CD14-positive monocyte (primary cell): ENCODE data around the gene PIAS1. TPM values are rescaled to one million over a fixed set of nuclear protein-coding genes. Genes with fewer than 3 reads are reported as not detected.

Experiments
- DNase-seq, 3 donors: peaks; one replicate each; pipeline ENCODE4 v3.0.0-alpha.2; 2011 to 2022
- H2AFZ ChIP-seq: 2 replicates; pipeline ENCODE4 v1.6.0; 2012; ENCODE audit warnings: mild to moderate bottlenecking, low read depth, low read length, inconsistent platforms; ENCODE audit not compliant: insufficient read depth, poor library complexity, severe bottlenecking
- H3K27ac ChIP-seq, 2 donors: 1 replicate in 1 of 2; 2 replicates in 1 of 2; pipeline ENCODE4 v1.5.1; 2012 to 2013; ENCODE audit warnings: low read length in 2 of 2, control low read depth in 1 of 2, inconsistent platforms in 1 of 2, low read depth in 1 of 2, mild to moderate bottlenecking in 1 of 2
- H3K27me3 ChIP-seq, 2 donors: one replicate each; pipeline versions ENCODE4 v1.6.0 to v1.6.1; 2011 to 2013; ENCODE audit warnings: low read length in 2 of 2; ENCODE audit not compliant: control insufficient read depth in 2 of 2, insufficient read depth in 2 of 2
- H3K36me3 ChIP-seq, 2 donors: replicated peaks in 1 of 2; 1 replicate in 1 of 2; 2 replicates in 1 of 2; pipeline versions ENCODE4 v1.5.1 to v1.6.1; 2012 to 2013; ENCODE audit warnings: low read length in 2 of 2, control low read depth in 1 of 2, inconsistent platforms in 1 of 2, mild to moderate bottlenecking in 1 of 2; ENCODE audit not compliant: insufficient read depth in 2 of 2, control insufficient read depth in 1 of 2
- H3K4me1 ChIP-seq, 2 donors: 1 replicate in 1 of 2; 2 replicates in 1 of 2; pipeline versions ENCODE4 v1.5.1 to v1.6.1; 2012 to 2013; ENCODE audit warnings: low read length in 2 of 2, control low read depth in 1 of 2, inconsistent platforms in 1 of 2, mild to moderate bottlenecking in 1 of 2, moderate library complexity in 1 of 2; ENCODE audit not compliant: insufficient read depth in 2 of 2, control insufficient read depth in 1 of 2
- H3K4me2 ChIP-seq: replicated peaks from 2 replicates; pipeline ENCODE3; 2012; ENCODE audit warnings: low read length, moderate library complexity, mild to moderate bottlenecking; ENCODE audit not compliant: poor library complexity, severe bottlenecking; ENCODE audit errors: extremely low read depth
- H3K4me3 ChIP-seq, 3 experiments: fragments of 200-600 bp in 1 of 3; sonication (generic) in 1 of 3; replicated peaks in 1 of 3; 1 replicate in 2 of 3; 2 replicates in 1 of 3; pipeline ENCODE4 v1.5.1; 2011 to 2013; ENCODE audit warnings: low read length in 3 of 3, mild to moderate bottlenecking in 3 of 3, control low read depth in 2 of 3, low read depth in 2 of 3, inconsistent platforms in 1 of 3, moderate library complexity in 1 of 3
- H3K79me2 ChIP-seq: 2 replicates; pipeline ENCODE4 v1.6.0; 2012; ENCODE audit warnings: mild to moderate bottlenecking, control low read depth, inconsistent platforms, low read length, moderate library complexity; ENCODE audit not compliant: insufficient read depth
- H3K9ac ChIP-seq: 2 replicates; pipeline ENCODE4 v1.6.0; 2017; ENCODE audit warnings: low read length, mild to moderate bottlenecking; ENCODE audit not compliant: insufficient read depth, poor library complexity, severe bottlenecking
- H3K9me3 ChIP-seq, 2 donors: replicated peaks in 1 of 2; 1 replicate in 1 of 2; 2 replicates in 1 of 2; pipeline versions ENCODE4 v1.5.1 to v1.6.1; 2012 to 2013; ENCODE audit warnings: low read length in 2 of 2, control low read depth in 1 of 2; ENCODE audit not compliant: control insufficient read depth in 1 of 2, insufficient read depth in 1 of 2
- H4K20me1 ChIP-seq: 2 replicates; pipeline ENCODE4 v1.6.0; 2012; ENCODE audit warnings: mild to moderate bottlenecking, low read length, control low read depth, moderate library complexity; ENCODE audit not compliant: insufficient read depth
- H3K27ac Mint-ChIP-seq, 7 donors: one replicate each; pipeline ENCODE4 v1.8.0; 2020; ENCODE audit warnings: mild to moderate bottlenecking in 7 of 7, mixed read lengths in 7 of 7, moderate library complexity in 6 of 7, inconsistent platforms in 2 of 7
- H3K27me3 Mint-ChIP-seq, 3 donors: one replicate each; pipeline ENCODE4 v1.8.0; 2021 to 2022; ENCODE audit warnings: low read depth in 3 of 3, mild to moderate bottlenecking in 3 of 3, mixed read lengths in 3 of 3, moderate library complexity in 3 of 3, inconsistent platforms in 1 of 3
- H3K36me3 Mint-ChIP-seq, 2 donors: one replicate each; pipeline ENCODE4 v1.8.0; 2020; ENCODE audit warnings: mixed read lengths in 2 of 2, inconsistent platforms in 1 of 2, mild to moderate bottlenecking in 1 of 2
- H3K4me1 Mint-ChIP-seq: one replicate; pipeline ENCODE4 v1.8.0; 2020; ENCODE audit warnings: mild to moderate bottlenecking, mixed read lengths
- H3K4me3 Mint-ChIP-seq, 2 donors: one replicate each; pipeline ENCODE4 v1.8.0; 2020; ENCODE audit warnings: mild to moderate bottlenecking in 2 of 2, mixed read lengths in 2 of 2, moderate library complexity in 1 of 2
- H3K9me3 Mint-ChIP-seq, 7 donors: one replicate each; pipeline ENCODE4 v1.8.0; 2020 to 2022; ENCODE audit warnings: mixed read lengths in 7 of 7, mild to moderate bottlenecking in 6 of 7, moderate library complexity in 6 of 7, inconsistent platforms in 2 of 7
- WGBS: methylation state at CpG from one replicate; pipeline ENCODE4 v1.1.5; 2013; ENCODE audit warnings: missing lambda C conversion rate; ENCODE audit not compliant: insufficient coverage; 5-methylcytosine and 5-hydroxymethylcytosine counted together
- intact Hi-C, 2 donors: fragments of 100-400 bp; cut with micrococcal nuclease; formaldehyde crosslinking; loops; one replicate each; pipeline versions ENCODE4 v1.15.0 to v1.15.1; 2023
- polyA plus RNA-seq, 3 donors: library from polyadenylated mRNA; depleted of rRNA in 1 of 3; unstranded in 2 of 3; stranded (reverse) in 1 of 3; fragments of 300-500 nt in 2 of 3; fragments of >200 nt in 1 of 3; fragmentation: Illumina TruSeq in 2 of 3; gene quantifications; 1 replicate in 2 of 3; 2 replicates in 1 of 3; pipeline ENCODE4 v1.2.3, GENCODE V29; 2012 to 2021
- TF ChIP-seq, protein P1 (sequence below): fragments of 200-600 bp; IDR thresholded peaks from one replicate; pipeline ENCODE4 v1.8.0; 2022; ENCODE audit warnings: antibody characterized with exemption, mild to moderate bottlenecking

PIAS1 gene
- polyA plus RNA-seq, 3 donors: 47.3 to 109 (median 89.8) TPM

DNA sequence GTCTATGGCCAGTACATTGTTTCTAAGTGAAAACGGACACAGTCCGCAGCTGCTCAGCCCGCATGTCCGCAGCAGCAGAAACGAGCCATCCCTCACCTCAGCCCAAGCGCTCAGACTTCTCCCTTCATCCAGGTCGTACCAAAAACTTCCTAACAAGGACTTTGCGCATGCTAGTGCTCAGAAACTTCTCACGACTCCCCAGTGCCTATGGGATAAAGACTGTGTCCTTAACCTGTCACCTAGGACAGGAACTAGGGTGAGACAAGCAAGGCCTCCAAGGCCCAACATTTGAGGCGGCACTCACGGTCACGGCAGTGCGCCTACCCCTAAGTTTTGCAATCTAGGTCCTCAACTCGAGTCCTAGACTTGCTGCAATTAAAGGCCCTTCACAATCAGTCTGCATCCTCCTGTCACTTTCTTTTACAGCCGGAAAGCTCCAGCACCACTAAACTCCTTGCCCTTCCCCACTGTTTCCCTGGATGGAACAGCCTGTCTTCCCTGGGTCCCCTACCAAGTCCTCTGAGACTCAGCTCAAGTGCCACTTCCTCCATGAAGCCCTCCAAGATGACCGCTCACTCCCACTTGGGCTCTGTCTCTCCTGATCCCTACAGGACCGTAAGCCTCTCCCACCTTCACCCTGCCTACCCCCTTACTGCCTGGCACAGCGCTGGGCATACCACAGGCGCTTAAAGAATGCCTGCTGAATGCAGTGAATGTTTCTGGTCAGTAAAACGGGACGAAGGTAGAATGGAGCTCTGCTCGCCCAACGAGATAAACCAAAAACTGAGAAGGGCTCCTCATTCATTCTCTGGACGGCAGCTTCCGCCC is 174.2 kb downstream of the PIAS1 start:
- no peaks in the 10 kb centered on the region for H3K9me3 Mint-ChIP-seq
- H2AFZ ChIP-seq: peak overlapping the region; percentile 91
- peak overlapping the region; percentile 58 to 93 (median 78) for H3K4me3 ChIP-seq
- H3K4me1 Mint-ChIP-seq: peaks cover 47% of the 10 kb centered on the region
- H4K20me1 ChIP-seq: peaks cover 39% of the 10 kb centered on the region
- H3K36me3 Mint-ChIP-seq: peaks cover 0 to 6% of the 10 kb centered on the region in 2 donors
- peak overlapping the region; percentile 86 to 94 for H3K4me3 Mint-ChIP-seq
- H3K9me3 ChIP-seq: no peaks in the 10 kb centered on the region
- H3K4me2 ChIP-seq: peak overlapping the region; percentile 99
- H3K27me3 ChIP-seq: no peaks in the 10 kb centered on the region
- peak overlapping the region; percentile 20 to 89 (median 75) for H3K27ac Mint-ChIP-seq
- peak overlapping the region; percentile 30 to 73 for H3K27ac ChIP-seq
- H3K27me3 Mint-ChIP-seq: peaks cover 0 to 3% (median 2%) of the 10 kb centered on the region in 3 donors
- H3K36me3 ChIP-seq: no peaks in the 10 kb centered on the region
- peaks cover 68% of the 10 kb centered on the region for H3K79me2 ChIP-seq
- TF ChIP-seq, protein P1, sequence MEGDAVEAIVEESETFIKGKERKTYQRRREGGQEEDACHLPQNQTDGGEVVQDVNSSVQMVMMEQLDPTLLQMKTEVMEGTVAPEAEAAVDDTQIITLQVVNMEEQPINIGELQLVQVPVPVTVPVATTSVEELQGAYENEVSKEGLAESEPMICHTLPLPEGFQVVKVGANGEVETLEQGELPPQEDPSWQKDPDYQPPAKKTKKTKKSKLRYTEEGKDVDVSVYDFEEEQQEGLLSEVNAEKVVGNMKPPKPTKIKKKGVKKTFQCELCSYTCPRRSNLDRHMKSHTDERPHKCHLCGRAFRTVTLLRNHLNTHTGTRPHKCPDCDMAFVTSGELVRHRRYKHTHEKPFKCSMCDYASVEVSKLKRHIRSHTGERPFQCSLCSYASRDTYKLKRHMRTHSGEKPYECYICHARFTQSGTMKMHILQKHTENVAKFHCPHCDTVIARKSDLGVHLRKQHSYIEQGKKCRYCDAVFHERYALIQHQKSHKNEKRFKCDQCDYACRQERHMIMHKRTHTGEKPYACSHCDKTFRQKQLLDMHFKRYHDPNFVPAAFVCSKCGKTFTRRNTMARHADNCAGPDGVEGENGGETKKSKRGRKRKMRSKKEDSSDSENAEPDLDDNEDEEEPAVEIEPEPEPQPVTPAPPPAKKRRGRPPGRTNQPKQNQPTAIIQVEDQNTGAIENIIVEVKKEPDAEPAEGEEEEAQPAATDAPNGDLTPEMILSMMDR: no peak
- WGBS: 47% methylated on average over 22 of the region's 25 CpGs
- H3K9ac ChIP-seq: peak overlapping the region; percentile 77
- intact Hi-C loops: loop anchor here in 1 of 2 donors (10.0 kb wide), 1 partner anchor 174 kb away; the partner anchor contains the start of gene PIAS1
- H3K4me1 ChIP-seq: peaks cover 52 to 53% of the 10 kb centered on the region in 2 donors
- DNase-seq: no peak

DNA sequence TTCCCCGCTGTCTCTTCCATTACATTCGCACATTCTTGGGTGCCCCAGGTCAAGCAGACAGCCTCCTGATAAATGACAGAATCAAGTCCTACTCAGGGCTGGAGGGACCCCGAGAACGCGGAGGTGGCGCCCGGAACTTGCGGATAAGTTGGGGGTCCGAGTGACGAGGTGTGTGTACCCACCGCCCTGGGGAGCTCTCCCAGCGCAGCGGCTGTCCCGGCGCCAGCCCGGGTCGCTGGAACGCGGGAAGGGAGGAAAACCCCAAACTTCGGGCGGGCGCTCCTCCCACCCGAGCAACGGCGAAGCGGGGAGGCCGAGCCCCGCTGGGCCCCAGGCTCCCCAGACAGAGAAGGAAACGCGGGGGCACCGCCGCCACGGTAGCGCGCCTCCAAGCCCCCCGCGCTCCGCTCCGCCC is 174.9 kb downstream of the PIAS1 start:
- Histone ChIP-seq H2AFZ (peak overlapping the region; percentile 91), H3K27ac (peak overlapping the region; percentile 30 to 73), H3K4me2 (peak overlapping the region; percentile 99), H3K9ac (peak overlapping the region; percentile 77), H3K9me3 (no peaks in the 10 kb centered on the region), H3K27me3 (no peaks in the 10 kb centered on the region), H3K36me3 (no peaks in the 10 kb centered on the region), H3K4me3 (peak overlapping the region; percentile 58 to 93 (median 78)), H4K20me1 (peaks cover 34% of the 10 kb centered on the region), H3K79me2 (peaks cover 61% of the 10 kb centered on the region), H3K4me1 (peaks cover 58 to 59% of the 10 kb centered on the region in 2 donors)
- intact Hi-C loops: loop anchor here in 1 of 2 donors (10.0 kb wide), 1 partner anchor 174 kb away; the partner anchor contains the start of gene PIAS1
- TF ChIP-seq, protein P1: no peak
- DNase-seq: no peak
- peaks cover 54% of the 10 kb centered on the region for H3K4me1 Mint-ChIP-seq
- H3K9me3 Mint-ChIP-seq: no peaks in the 10 kb centered on the region
- WGBS: under 1% methylated on average over 39 of the region's 39 CpGs
- peak overlapping the region; percentile 20 to 89 (median 75) for H3K27ac Mint-ChIP-seq
- H3K36me3 Mint-ChIP-seq: peaks cover 0 to 6% of the 10 kb centered on the region in 2 donors
- peak overlapping the region; percentile 86 to 94 for H3K4me3 Mint-ChIP-seq
- peaks cover 0 to 3% (median 2%) of the 10 kb centered on the region in 3 donors for H3K27me3 Mint-ChIP-seq
